ENCODE data around the gene MEF2D. TPM values are rescaled to one million over a fixed set of nuclear protein-coding genes. Genes with fewer than 3 reads are reported as not detected.

Gene MEF2D
- total RNA-seq, 1 donor from 2014 or later, result 56.6 TPM

GRCh38 chr1:156502894-156503697, 2.5 kb upstream of the MEF2D start:
- Histone ChIP-seq H3K27ac (ENCODE audit: low read depth, low read length) (peak overlapping the region; percentile 100), H3K4me1 (ENCODE audit: insufficient read depth, low read length) (peaks cover 51% of the 10 kb centered on the region), H3K4me2 (ENCODE audit: low read length) (peak overlapping the region; percentile 98), H3K9me3 (ENCODE audit: insufficient read depth, low read depth, low read length) (no peaks in the 10 kb centered on the region), H3K27me3 (ENCODE audit: insufficient read depth, low read length) (no peaks in the 10 kb centered on the region), H3K9ac (ENCODE audit: low read length) (peak overlapping the region; percentile 90), H4K20me1 (ENCODE audit: insufficient read depth, low read length) (peaks cover 16% of the 10 kb centered on the region), H2AFZ (ENCODE audit: low read depth, low read length) (peak overlapping the region; percentile 12), H3K4me3 (ENCODE audit: insufficient read depth, low read depth, low read length) (peak overlapping the region; percentile 13), H3K36me3 (ENCODE audit: insufficient read depth, low read length) (no peaks in the 10 kb centered on the region), H3K79me2 (ENCODE audit: insufficient read depth, low read length) (peaks cover 24% of the 10 kb centered on the region)
- Mint-ChIP-seq H3K27ac (ENCODE audit: unreplicated experiment) (peak overlapping the region; percentile 98), H3K4me3 (ENCODE audit: unreplicated experiment) (peak overlapping the region; percentile 66), H3K9me3 (ENCODE audit: unreplicated experiment) (no peaks in the 10 kb centered on the region), H3K4me1 (ENCODE audit: low read depth, unreplicated experiment) (peaks cover 38% of the 10 kb centered on the region), H3K36me3 (ENCODE audit: low read depth, unreplicated experiment) (no peaks in the 10 kb centered on the region), H3K27me3 (ENCODE audit: low read depth, unreplicated experiment) (no peaks in the 10 kb centered on the region)
- no peak for FAIRE-seq
- peak; percentile 94 for DNase-seq (ENCODE audit: low read depth)
- TF ChIP-seq CTCF (IDR thresholded peaks at IDR 0.05; ENCODE audit: insufficient read depth, low read depth, low read length), result no peak
- TF ChIP-seq EZH2 (IDR thresholded peaks at IDR 0.05; ENCODE audit: insufficient read depth, low read length), result no peak

GRCh38 chr1:156502391-156502893, 1.9 kb upstream of the MEF2D start:
- TF ChIP-seq EZH2 (IDR thresholded peaks at IDR 0.05; ENCODE audit: insufficient read depth, low read length) (no peak), CTCF (IDR thresholded peaks at IDR 0.05; ENCODE audit: insufficient read depth, low read depth, low read length) (no peak)
- Histone ChIP-seq H3K4me1 (ENCODE audit: insufficient read depth, low read length) (peaks cover 56% of the 10 kb centered on the region), H3K79me2 (ENCODE audit: insufficient read depth, low read length) (peaks cover 30% of the 10 kb centered on the region), H2AFZ (ENCODE audit: low read depth, low read length) (peak overlapping the region; percentile 12), H3K27me3 (ENCODE audit: insufficient read depth, low read length) (no peaks in the 10 kb centered on the region), H3K27ac (ENCODE audit: low read depth, low read length) (peak overlapping the region; percentile 100), H3K36me3 (ENCODE audit: insufficient read depth, low read length) (no peaks in the 10 kb centered on the region), H3K9me3 (ENCODE audit: insufficient read depth, low read depth, low read length) (no peaks in the 10 kb centered on the region), H3K4me3 (ENCODE audit: insufficient read depth, low read depth, low read length) (peak overlapping the region; percentile 13), H4K20me1 (ENCODE audit: insufficient read depth, low read length) (peaks cover 23% of the 10 kb centered on the region), H3K9ac (ENCODE audit: low read length) (peak overlapping the region; percentile 90), H3K4me2 (ENCODE audit: low read length) (peak overlapping the region; percentile 98)
- Mint-ChIP-seq H3K27me3 (ENCODE audit: low read depth, unreplicated experiment) (no peaks in the 10 kb centered on the region), H3K36me3 (ENCODE audit: low read depth, unreplicated experiment) (no peaks in the 10 kb centered on the region), H3K9me3 (ENCODE audit: unreplicated experiment) (no peaks in the 10 kb centered on the region), H3K27ac (ENCODE audit: unreplicated experiment) (peak overlapping the region; percentile 98), H3K4me1 (ENCODE audit: low read depth, unreplicated experiment) (peaks cover 44% of the 10 kb centered on the region), H3K4me3 (ENCODE audit: unreplicated experiment) (peak overlapping the region; percentile 72)
- DNase-seq (ENCODE audit: low read depth) (no peak), FAIRE-seq (no peak)
